Measurements from ENCODE around the gene MTX3. TPM values are rescaled to one million over a fixed set of nuclear protein-coding genes. Genes with fewer than 3 reads are reported as not detected.

Gene MTX3
- total and polyA plus RNA-seq, 7 experiments from 2014 or later: 2.1 to 31.0 (median 17.7) TPM

- POLR2A ChIA-PET: interaction anchor here (0.5 kb wide), 1 partner anchor 299 kb away, joined by 3 read pairs; no protein-coding TSS in a partner anchor
- peaks cover 0 to 5% (median 0%) of the 10 kb centered on the region in 5 donors for H3K27me3 Mint-ChIP-seq
- no peak for ATAC-seq
- Histone ChIP-seq H3K9me3 (ENCODE audit: control insufficient read depth in 2 of 3, low read length in 3 of 3) (no peaks in the 10 kb centered on the region), H3K27ac (ENCODE audit: low read depth, low read length) (no peak overlapping the region), H3K36me3 (ENCODE audit: control insufficient read depth in 2 of 3, insufficient read depth in 3 of 3, low read length in 3 of 3) (no peaks in the 10 kb centered on the region), H3K4me3 (ENCODE audit: low read length) (no peak overlapping the region), H3K27me3 (ENCODE audit: control insufficient read depth in 2 of 2, insufficient read depth in 2 of 2, low read length in 2 of 2) (no peaks in the 10 kb centered on the region), H3K4me1 (ENCODE audit: control insufficient read depth in 2 of 2, insufficient read depth in 2 of 2, low read length in 2 of 2) (no peaks in the 10 kb centered on the region)
- peaks cover 4 to 11% (median 10%) of the 10 kb centered on the region in 5 donors for H3K36me3 Mint-ChIP-seq
- no peaks in the 10 kb centered on the region for H3K4me1 Mint-ChIP-seq
- no peak overlapping the region for H3K27ac Mint-ChIP-seq
- CTCF ChIA-PET: no interaction called here
- intact Hi-C loops (cut with micrococcal nuclease): no loop called here
- H3K9me3 Mint-ChIP-seq: peaks cover 0 to 4% (median 0%) of the 10 kb centered on the region in 11 donors
- no peak overlapping the region for H3K4me3 Mint-ChIP-seq
- DNase-seq: no peak
Measured at GRCh38 chr5:80008995-80009765, 18.1 kb upstream of the MTX3 start.

- Mint-ChIP-seq H3K27ac (no peak overlapping the region), H3K36me3 (peaks cover 7 to 24% (median 15%) of the 10 kb centered on the region in 5 donors), H3K27me3 (peaks cover 0 to 5% (median 0%) of the 10 kb centered on the region in 5 donors), H3K9me3 (peaks cover 0 to 2% (median 0%) of the 10 kb centered on the region in 11 donors), H3K4me1 (peaks cover 0 to 2% (median 0%) of the 10 kb centered on the region in 7 donors), H3K4me3 (no peak overlapping the region)
- Histone ChIP-seq H3K36me3 (ENCODE audit: control insufficient read depth in 2 of 3, insufficient read depth in 3 of 3, low read length in 3 of 3) (no peaks in the 10 kb centered on the region), H3K4me3 (ENCODE audit: low read length) (no peak overlapping the region), H3K9me3 (ENCODE audit: control insufficient read depth in 2 of 3, low read length in 3 of 3) (no peaks in the 10 kb centered on the region), H3K4me1 (ENCODE audit: control insufficient read depth in 2 of 2, insufficient read depth in 2 of 2, low read length in 2 of 2) (no peaks in the 10 kb centered on the region), H3K27me3 (ENCODE audit: control insufficient read depth in 2 of 2, insufficient read depth in 2 of 2, low read length in 2 of 2) (no peaks in the 10 kb centered on the region), H3K27ac (ENCODE audit: low read depth, low read length) (no peak overlapping the region)
- no peak for ATAC-seq
- CTCF ChIA-PET: no interaction called here
- POLR2A ChIA-PET: no interaction called here
- intact Hi-C loops (cut with micrococcal nuclease): loop anchor here in 1 of 2 donors (5.0 kb wide), 1 partner anchor 1025 kb away; no protein-coding TSS in a partner anchor
- no peak for DNase-seq
Measured at GRCh38 chr5:80002677-80003076, 11.6 kb upstream of the MTX3 start.

GRCh38 chr5:79999722-80000121 lies 8.7 kb upstream of the MTX3 start:
- H3K27ac Mint-ChIP-seq: no peak overlapping the region
- no peak for DNase-seq
- H3K27me3 Mint-ChIP-seq: peaks cover 0 to 19% (median 8%) of the 10 kb centered on the region in 5 donors
- Histone ChIP-seq H3K36me3 (ENCODE audit: control insufficient read depth in 2 of 3, insufficient read depth in 3 of 3, low read length in 3 of 3) (no peaks in the 10 kb centered on the region), H3K27me3 (ENCODE audit: control insufficient read depth in 2 of 2, insufficient read depth in 2 of 2, low read length in 2 of 2) (no peaks in the 10 kb centered on the region), H3K4me3 (ENCODE audit: low read length) (no peak overlapping the region), H3K4me1 (ENCODE audit: control insufficient read depth in 2 of 2, insufficient read depth in 2 of 2, low read length in 2 of 2) (no peaks in the 10 kb centered on the region), H3K27ac (ENCODE audit: low read depth, low read length) (no peak overlapping the region), H3K9me3 (ENCODE audit: control insufficient read depth in 2 of 3, low read length in 3 of 3) (no peaks in the 10 kb centered on the region)
- H3K36me3 Mint-ChIP-seq: peaks cover 10 to 23% (median 17%) of the 10 kb centered on the region in 5 donors
- peaks cover 0 to 6% (median 0%) of the 10 kb centered on the region in 7 donors for H3K4me1 Mint-ChIP-seq
- intact Hi-C loops (cut with micrococcal nuclease): loop anchor here (5.0 to 10.0 kb wide), 2 partner anchors 1028 to 1305 kb away; partner anchors contain the start of gene ZCCHC9 (in 1 of the 2)
- ChIA-PET CTCF (no interaction called here), POLR2A (no interaction called here)
- H3K9me3 Mint-ChIP-seq: peaks cover 0 to 7% (median 0%) of the 10 kb centered on the region in 11 donors
- no peak for ATAC-seq
- H3K4me3 Mint-ChIP-seq: no peak overlapping the region

GRCh38 chr5:79992891-79993657 lies 2.0 kb upstream of the MTX3 start:
- ChIA-PET CTCF (interaction anchor here (0.9 kb wide), 1 partner anchor 8 kb away, joined by 3 read pairs; no protein-coding TSS in a partner anchor), POLR2A (interaction anchor here (0.8 kb wide), 1 partner anchor 262 kb away, joined by 3 read pairs; no protein-coding TSS in a partner anchor)
- H3K4me3 ChIP-seq (ENCODE audit: low read length): no peak overlapping the region
- Mint-ChIP-seq H3K4me3 (peak overlapping the region in 2 of 10 donors; percentile 9 to 42), H3K27me3 (peaks cover 0 to 16% (median 8%) of the 10 kb centered on the region in 5 donors), H3K36me3 (peaks cover 5 to 23% (median 12%) of the 10 kb centered on the region in 5 donors), H3K9me3 (peaks cover 0 to 16% (median 0%) of the 10 kb centered on the region in 11 donors), H3K27ac (peak overlapping the region in 2 of 9 donors; percentile 34 to 89), H3K4me1 (peaks cover 17 to 40% (median 27%) of the 10 kb centered on the region in 7 donors)
- H3K36me3 ChIP-seq (ENCODE audit: control insufficient read depth in 2 of 3, insufficient read depth in 3 of 3, low read length in 3 of 3): peaks cover 0 to 9% (median 3%) of the 10 kb centered on the region in 3 experiments
- no peak overlapping the region for H3K27ac ChIP-seq (ENCODE audit: low read depth, low read length)
- DNase-seq (no peak), ATAC-seq (no peak)
- intact Hi-C loops (cut with micrococcal nuclease): loop anchor here (5.0 to 10.0 kb wide), 5 partner anchors 89 to 1979 kb away; partner anchors contain the start of genes ATG10 (in 1 of the 2), SERINC5 (in 1 of the 2) and ZCCHC9 (in 1 of the 2)
- H3K9me3 ChIP-seq (ENCODE audit: control insufficient read depth in 2 of 3, low read length in 3 of 3): no peaks in the 10 kb centered on the region
- H3K4me1 ChIP-seq (ENCODE audit: control insufficient read depth in 2 of 2, insufficient read depth in 2 of 2, low read length in 2 of 2): peaks cover 17 to 18% of the 10 kb centered on the region in 2 donors
- H3K27me3 ChIP-seq (ENCODE audit: control insufficient read depth in 2 of 2, insufficient read depth in 2 of 2, low read length in 2 of 2): no peaks in the 10 kb centered on the region

GRCh38 chr5:79990205-79990597 lies 861 bp downstream of the MTX3 start:
- H3K36me3 Mint-ChIP-seq: peaks cover 11 to 42% (median 27%) of the 10 kb centered on the region in 5 donors
- Histone ChIP-seq H3K4me1 (ENCODE audit: control insufficient read depth in 2 of 2, insufficient read depth in 2 of 2, low read length in 2 of 2) (peaks cover 17 to 18% of the 10 kb centered on the region in 2 donors), H3K9me3 (ENCODE audit: control insufficient read depth in 2 of 3, low read length in 3 of 3) (no peaks in the 10 kb centered on the region), H3K36me3 (ENCODE audit: control insufficient read depth in 2 of 3, insufficient read depth in 3 of 3, low read length in 3 of 3) (peaks cover 0 to 26% (median 3%) of the 10 kb centered on the region in 3 experiments), H3K4me3 (ENCODE audit: low read length) (peak overlapping the region; percentile 80), H3K27me3 (ENCODE audit: control insufficient read depth in 2 of 2, insufficient read depth in 2 of 2, low read length in 2 of 2) (no peaks in the 10 kb centered on the region), H3K27ac (ENCODE audit: low read depth, low read length) (peak overlapping the region; percentile 75)
- intact Hi-C loops (cut with micrococcal nuclease): loop anchor here (1.0 to 10.0 kb wide), 16 partner anchors 8 to 1982 kb away; partner anchors contain the start of genes JMY (in 2 of the 2), TENT2 (in 2 of the 2), ATG10 (in 1 of the 2) and DHFR (in 1 of the 2)
- ATAC-seq: no peak
- H3K27ac Mint-ChIP-seq: peak overlapping the region; percentile 82 to 95 (median 92)
- H3K27me3 Mint-ChIP-seq: peaks cover 0 to 7% (median 5%) of the 10 kb centered on the region in 5 donors
- H3K9me3 Mint-ChIP-seq: peaks cover 0 to 12% (median 0%) of the 10 kb centered on the region in 11 donors
- H3K4me3 Mint-ChIP-seq: peak overlapping the region; percentile 76 to 93 (median 88)
- peaks cover 15 to 51% (median 36%) of the 10 kb centered on the region in 7 donors for H3K4me1 Mint-ChIP-seq
- CTCF ChIA-PET: no interaction called here
- POLR2A ChIA-PET: interaction anchor here (0.6 to 3.3 kb wide), 5 partner anchors 9 to 363 kb away, joined by 3 to 40 read pairs (median 4); no protein-coding TSS in a partner anchor
- DNase-seq: peak in 1 of 9 donors; percentile 40

- intact Hi-C loops (cut with micrococcal nuclease): loop anchor here in 1 of 2 donors (10.0 kb wide), 1 partner anchor 1691 kb away; the partner anchor contains the start of gene AP3B1
- Histone ChIP-seq H3K4me1 (ENCODE audit: control insufficient read depth in 2 of 2, insufficient read depth in 2 of 2, low read length in 2 of 2) (peaks cover 10 to 21% of the 10 kb centered on the region in 2 donors), H3K27me3 (ENCODE audit: control insufficient read depth in 2 of 2, insufficient read depth in 2 of 2, low read length in 2 of 2) (no peaks in the 10 kb centered on the region), H3K4me3 (ENCODE audit: low read length) (no peak overlapping the region), H3K9me3 (ENCODE audit: control insufficient read depth in 2 of 3, low read length in 3 of 3) (no peaks in the 10 kb centered on the region), H3K36me3 (ENCODE audit: control insufficient read depth in 2 of 3, insufficient read depth in 3 of 3, low read length in 3 of 3) (peaks cover 3 to 38% (median 11%) of the 10 kb centered on the region in 3 experiments), H3K27ac (ENCODE audit: low read depth, low read length) (no peak overlapping the region)
- DNase-seq (no peak), ATAC-seq (no peak)
- H3K36me3 Mint-ChIP-seq: peaks cover 5 to 52% (median 44%) of the 10 kb centered on the region in 5 donors
- ChIA-PET CTCF (no interaction called here), POLR2A (no interaction called here)
- peaks cover 0 to 2% (median 0%) of the 10 kb centered on the region in 11 donors for H3K9me3 Mint-ChIP-seq
- no peaks in the 10 kb centered on the region for H3K27me3 Mint-ChIP-seq
- peak overlapping the region in 3 of 9 donors; percentile 20 to 59 (median 41) for H3K27ac Mint-ChIP-seq
- H3K4me3 Mint-ChIP-seq: peak overlapping the region in 1 of 10 donors; percentile 38
- peaks cover 14 to 63% (median 45%) of the 10 kb centered on the region in 7 donors for H3K4me1 Mint-ChIP-seq
Measured at GRCh38 chr5:79986260-79986659, 4.8 kb downstream of the MTX3 start.
